K562 (cell line): ENCODE results near the gene MS4A4E. TPM values are rescaled to one million over a fixed set of nuclear protein-coding genes. Genes with fewer than 3 reads are reported as not detected.

Experiments
- ATF3 ChIP-seq, 2 experiments: fragments of 450-650 bp in 1 of 2; sonication (generic) in 1 of 2; formaldehyde crosslinking in 1 of 2; IDR thresholded peaks in 1 of 2; conservative IDR thresholded peaks in 1 of 2; 2 replicates each; pipeline versions ENCODE4 v1.6.1 to v1.8.1; 2016 to 2023; ENCODE audit warnings: mild to moderate bottlenecking in 2 of 2, moderate library complexity in 2 of 2, inconsistent platforms in 1 of 2, missing genetic modification reagents in 1 of 2
- DDX20 ChIP-seq: fragments of 450-650 bp; IDR thresholded peaks from 2 replicates; pipeline ENCODE4 v1.6.1; 2016; ENCODE audit warnings: missing genetic modification characterization, low read depth, mild to moderate bottlenecking, missing compliant biosample characterization, moderate library complexity
- DPF2 ChIP-seq: fragments of 450-650 bp; IDR thresholded peaks from 2 replicates; pipeline ENCODE4 v1.6.1; 2016
- EP300 ChIP-seq: IDR thresholded peaks from 2 replicates; pipeline ENCODE4 v1.6.1; 2012; ENCODE audit warnings: low read length, improper control_type of control experiment
- FOXK2 ChIP-seq, 2 experiments: fragments of 450-650 bp; IDR thresholded peaks in 1 of 2; conservative IDR thresholded peaks in 1 of 2; 2 replicates each; pipeline ENCODE4 v1.6.1; 2016; ENCODE audit warnings: low read depth in 2 of 2, mild to moderate bottlenecking in 1 of 2
- HMBOX1 ChIP-seq: sonication (generic); IDR thresholded peaks from 2 replicates; pipeline ENCODE4 v1.6.1; 2016
- MYC ChIP-seq, 2 experiments: fragments of 250-450 bp in 1 of 2; sonication (Bioruptor Pico) in 1 of 2; IDR thresholded peaks; 2 replicates each; pipeline versions ENCODE4 v1.5.1 to v1.6.1; 2012 to 2021; ENCODE audit warnings: low read depth in 2 of 2, borderline replicate concordance in 1 of 2, improper control_type of control experiment in 1 of 2, low read length in 1 of 2, mild to moderate bottlenecking in 1 of 2, moderate library complexity in 1 of 2
- NFIC ChIP-seq: fragments of 450-650 bp; IDR thresholded peaks from 2 replicates; pipeline ENCODE4 v1.6.1; 2017; ENCODE audit warnings: mild to moderate bottlenecking, inconsistent platforms
- PBX2 ChIP-seq, 2 experiments: IDR thresholded peaks in 1 of 2; conservative IDR thresholded peaks in 1 of 2; 2 replicates each; pipeline ENCODE4 v1.6.1; 2016; ENCODE audit warnings: low read depth in 2 of 2, mild to moderate bottlenecking in 1 of 2, missing compliant biosample characterization in 1 of 2, missing genetic modification characterization in 1 of 2, moderate library complexity in 1 of 2
- RAD21 ChIP-seq, 2 experiments: fragments of 250-450 bp in 1 of 2; fragments of 450-650 bp in 1 of 2; sonication (Bioruptor Pico) in 1 of 2; formaldehyde crosslinking in 1 of 2; IDR thresholded peaks in 1 of 2; conservative IDR thresholded peaks in 1 of 2; 2 replicates each; pipeline versions ENCODE4 v1.4.0 to v1.8.0; 2020 to 2022; ENCODE audit warnings: mild to moderate bottlenecking in 2 of 2, moderate library complexity in 1 of 2
- SIN3B ChIP-seq: fragments of 450-650 bp; IDR thresholded peaks from 2 replicates; pipeline ENCODE4 v1.6.1; 2017; ENCODE audit warnings: low read depth, mild to moderate bottlenecking, moderate library complexity
- SLC30A9 ChIP-seq: fragments of 250-450 bp; sonication (Bioruptor Pico); IDR thresholded peaks from 2 replicates; pipeline ENCODE4 v1.8.0; 2022; ENCODE audit warnings: mild to moderate bottlenecking, moderate library complexity
- SMC3 ChIP-seq: conservative IDR thresholded peaks from 2 replicates; pipeline ENCODE4 v1.6.1; 2011; ENCODE audit warnings: low read depth, low read length, improper control_type of control experiment; ENCODE audit not compliant: insufficient read depth
- SOX6 ChIP-seq: fragments of 450-650 bp; IDR thresholded peaks from 2 replicates; pipeline ENCODE4 v1.6.1; 2014; ENCODE audit warnings: mild to moderate bottlenecking
- SRSF3 ChIP-seq: fragments of 200-400 bp; formaldehyde crosslinking; IDR thresholded peaks from 2 replicates; pipeline ENCODE4 v1.6.1; 2016; ENCODE audit warnings: mild to moderate bottlenecking, low read length, moderate library complexity; ENCODE audit not compliant: insufficient read depth
- TAL1 ChIP-seq: fragments of 450-650 bp; IDR thresholded peaks from 2 replicates; pipeline ENCODE4 v1.6.1; 2016; ENCODE audit warnings: mild to moderate bottlenecking
- TEAD4 ChIP-seq, 2 experiments: sonication (generic) in 1 of 2; formaldehyde crosslinking in 1 of 2; IDR thresholded peaks; 2 replicates each; pipeline versions ENCODE4 v1.6.1 to v1.8.0; 2012 to 2022; ENCODE audit warnings: borderline replicate concordance in 1 of 2, inconsistent platforms in 1 of 2, low read length in 1 of 2, mild to moderate bottlenecking in 1 of 2, missing genetic modification reagents in 1 of 2
- TRIM24 ChIP-seq, 2 experiments: fragments of 450-650 bp; IDR thresholded peaks; 2 replicates each; pipeline ENCODE4 v1.6.1; 2016
- ZC3H11A ChIP-seq: IDR thresholded peaks from 2 replicates; pipeline ENCODE4 v1.6.1; 2012; ENCODE audit warnings: low read depth, low read length, improper control_type of control experiment
- ZNF197 ChIP-seq: fragments of 200-800 bp; sonication (Bioruptor generic); IDR thresholded peaks from 2 replicates; pipeline ENCODE4 v1.6.1; 2016; ENCODE audit warnings: low read depth, missing genetic modification characterization, missing compliant biosample characterization
- polyA plus RNA-seq, 8 experiments: library from polyadenylated mRNA; depleted of rRNA in 4 of 8; stranded (reverse) in 5 of 8; unstranded in 3 of 8; fragments of >200 nt; fragmentation: Nextera tagmentation in 2 of 8; fragmentation: Illumina TruSeq in 1 of 8; extraction: Ambion mirVana in 2 of 8; extraction: Trizol in 1 of 8; gene quantifications; 2 replicates each; pipeline versions ENCODE4 v1.2.1 to v1.2.3, GENCODE V29; 2011 to 2014; ENCODE audit warnings: inconsistent platforms in 1 of 8, missing spikeins in 1 of 8
- total RNA-seq, 7 experiments: library from RNA; depleted of rRNA in 6 of 7; stranded (reverse); fragments of >200 nt in 6 of 7; fragmentation: Illumina TruSeq in 2 of 7; extraction: Trizol in 2 of 7; gene quantifications; 2 replicates each; pipeline versions ENCODE4 v1.2.1 to v1.2.3, GENCODE V29; 2011 to 2021; ENCODE audit warnings: low replicate concordance in 1 of 7

Gene MS4A4E
- total and polyA plus RNA-seq, 9 of the 15 experiments (the other 6 are each of a cell fraction or from before 2014, with no cell fraction given): 0.11 to 0.81 (median 0.36) TPM; not detected in 2

- TF ChIP-seq SRSF3 (no peak), SLC30A9 (CRISPR knock-in tag) (no peak), SMC3 (0 out of 2 replicates have a peak, but pooled peaks have one; percentile 9), HMBOX1 (peak; percentile 71), ZNF197 (CRISPR knock-in tag) (0 out of 2 replicates have a peak, but pooled peaks have one; percentile 8), DPF2 (peak; percentile 67; the same call in 1 of the 2 replicates), SOX6 (peak; percentile 95), TRIM24 (IDR thresholded peaks at IDR 0.05) (peak; percentile 21 to 78; a peak in 3 of 4 replicates), EP300 (peak; percentile 72), PBX2 (CRISPR knock-in tag; IDR thresholded peaks at IDR 0.05; ENCODE audit: low read depth) (no peak), PBX2 (tag; conservative IDR thresholded peaks at IDR 0.05; ENCODE audit: low read depth) (peak; percentile 69), FOXK2 (conservative IDR thresholded peaks at IDR 0.05 in 1 of 2, IDR thresholded peaks at IDR 0.05 in 1 of 2; ENCODE audit: low read depth in 2 of 2) (0 out of 4 replicates have a peak, but pooled peaks of 1 of the 2 experiments have one; percentile 26), TAL1 (peak; percentile 73), NFIC (0 out of 2 replicates have a peak, but pooled peaks have one; percentile 16), RAD21 (CRISPR knock-in tag; conservative IDR thresholded peaks at IDR 0.05 in 1 of 2, IDR thresholded peaks at IDR 0.05 in 1 of 2) (peak in 1 of 2 experiments; percentile 66; a peak in 2 of 4 replicates), MYC (IDR thresholded peaks at IDR 0.05; ENCODE audit: low read depth, low read length) (0 out of 2 replicates have a peak, but pooled peaks have one; percentile 28), MYC (CRISPR knock-in tag; IDR thresholded peaks at IDR 0.05; ENCODE audit: borderline replicate concordance, low read depth) (no peak), DDX20 (tag) (0 out of 2 replicates have a peak, but pooled peaks have one; percentile 40), TEAD4 (IDR thresholded peaks at IDR 0.05; ENCODE audit: low read length) (peak; percentile 86), TEAD4 (CRISPR knock-in tag; IDR thresholded peaks at IDR 0.05; ENCODE audit: borderline replicate concordance) (no peak), ATF3 (IDR thresholded peaks at IDR 0.05) (peak; percentile 79), ATF3 (CRISPR knock-in tag; conservative IDR thresholded peaks at IDR 0.05) (no peak), ZC3H11A (no peak), SIN3B (0 out of 2 replicates have a peak, but pooled peaks have one; percentile 36)
These were observed 49.1 kb downstream of the MS4A4E start (continued) for GRCh38 chr11:60193687-60194433.
